GM12878 (cell line): ENCODE measurements around the gene NOP14. TPM values are rescaled to one million over a fixed set of nuclear protein-coding genes. Genes with fewer than 3 reads are reported as not detected.

ENCODE experiments used
- BACH1 ChIP-seq: fragments of 450-650 bp; IDR thresholded peaks from 2 replicates; pipeline ENCODE4 v1.6.1; 2017; ENCODE audit warnings: mild to moderate bottlenecking, borderline replicate concordance
- LARP7 ChIP-seq: fragments of 450-650 bp; IDR thresholded peaks from 2 replicates; pipeline ENCODE4 v1.6.1; 2017; ENCODE audit warnings: mild to moderate bottlenecking
- NKRF ChIP-seq: fragments of 450-650 bp; conservative IDR thresholded peaks from 2 replicates; pipeline ENCODE4 v1.6.1; 2017; ENCODE audit warnings: mild to moderate bottlenecking, moderate library complexity
- NR2C1 ChIP-seq: fragments of 450-650 bp; IDR thresholded peaks from 2 replicates; pipeline ENCODE4 v1.6.1; 2017; ENCODE audit warnings: antibody characterized with exemption, mild to moderate bottlenecking, moderate library complexity
- PAX5 ChIP-seq: IDR thresholded peaks from 2 replicates; pipeline ENCODE4 v1.6.1; 2011; ENCODE audit warnings: low read depth, low read length, borderline replicate concordance
- RUNX3 ChIP-seq: IDR thresholded peaks from 2 replicates; pipeline ENCODE4 v1.6.1; 2012; ENCODE audit warnings: low read length, inconsistent platforms
- SMAD5 ChIP-seq: IDR thresholded peaks from 2 replicates; pipeline ENCODE4 v1.6.1; 2016; ENCODE audit warnings: antibody characterized with exemption, low read depth
- SP1 ChIP-seq: IDR thresholded peaks from one replicate; pipeline ENCODE4 v1.6.1; 2011; ENCODE audit warnings: low read depth, low read length
- TCF3 ChIP-seq: IDR thresholded peaks from 2 replicates; pipeline ENCODE4 v1.6.1; 2012; ENCODE audit warnings: low read depth, mild to moderate bottlenecking, low read length, borderline replicate concordance; ENCODE audit not compliant: insufficient read depth
- ZBTB40 ChIP-seq: fragments of 450-650 bp; IDR thresholded peaks from 2 replicates; pipeline ENCODE4 v1.6.1; 2016; ENCODE audit warnings: mild to moderate bottlenecking, moderate library complexity, borderline replicate concordance
- ZNF274 ChIP-seq: IDR thresholded peaks from one replicate; pipeline ENCODE4 v1.8.0; 2011; ENCODE audit not compliant: insufficient read length, insufficient read depth
- polyA plus RNA-seq, 11 experiments: library from polyadenylated mRNA; depleted of rRNA in 4 of 11; unstranded in 6 of 11; stranded (reverse) in 5 of 11; fragments of >200 nt; fragmentation: Nextera tagmentation in 4 of 11; fragmentation: Illumina TruSeq in 1 of 11; extraction: Ambion mirVana in 4 of 11; extraction: Trizol in 1 of 11; gene quantifications; 1 replicate in 1 of 11; 2 replicates in 10 of 11; pipeline versions ENCODE4 v1.2.1 to v1.2.3, GENCODE V29; 2011 to 2016; ENCODE audit warnings: inconsistent platforms in 2 of 11, missing spikeins in 2 of 11, low read depth in 1 of 11
- total RNA-seq, 4 experiments: library from RNA; depleted of rRNA in 3 of 4; stranded (reverse); fragments of >200 nt in 3 of 4; fragmentation: Illumina TruSeq in 1 of 4; extraction: Trizol in 1 of 4; gene quantifications; 2 replicates each; pipeline versions ENCODE4 v1.2.1 to v1.2.3, GENCODE V29; 2013 to 2021

Gene NOP14
- total and polyA plus RNA-seq, 10 of the 15 experiments (the other 5 are each of a cell fraction or from before 2014, with no cell fraction given): 13.8 to 80.6 (median 49.7) TPM

GRCh38 chr4:2934813-2935761, 28.1 kb downstream of the NOP14 start (continued):
- TF ChIP-seq SP1 (peak; percentile 84), ZBTB40 (peak; percentile 78), TCF3 (0 out of 2 replicates have a peak, but pooled peaks have one; percentile 20), BACH1 (peak; percentile 91), LARP7 (peak; percentile 95), ZNF274 (no peak), PAX5 (peak; percentile 56; the same call in 1 of the 2 replicates), NKRF (peak; percentile 87), NR2C1 (peak; percentile 56; the same call in 1 of the 2 replicates), RUNX3 (no peak), SMAD5 (peak; percentile 70; the same call in 1 of the 2 replicates)
